Gastrocnemius medialis (tissue), 4 donors: ENCODE results near the gene CRYZ.
"Not testable (repeated sequence)": the region's sequence is repeated elsewhere in the genome, so short reads cannot be mapped to it uniquely, and the experiment has no call there.

ENCODE experiments used
- CTCF ChIP-seq, 5 experiments: fragments of 450-650 bp in 3 of 5; fragments of 200-600 bp in 2 of 5; sonication (generic) in 2 of 5; IDR thresholded peaks in 4 of 5; conservative IDR thresholded peaks in 1 of 5; 1 replicate in 4 of 5; 2 replicates in 1 of 5; pipeline ENCODE4 v1.5.1; 2016 to 2019; ENCODE audit warnings: antibody characterized with exemption in 5 of 5, mild to moderate bottlenecking in 3 of 5, moderate library complexity in 3 of 5
- POLR2A ChIP-seq, 2 donors: fragments of 450-650 bp; IDR thresholded peaks; one replicate each; pipeline ENCODE4 v1.6.1; 2017; ENCODE audit warnings: antibody characterized with exemption in 2 of 2, mild to moderate bottlenecking in 2 of 2, moderate library complexity in 2 of 2

GRCh38 chr1:74756650-74757049 lies 23.8 kb upstream of the CRYZ start:
- not testable (repeated sequence) for TF ChIP-seq POLR2A (IDR thresholded peaks at IDR 0.05); CTCF (IDR thresholded peaks at IDR 0.05 in 4 of 5, conservative IDR thresholded peaks at IDR 0.05 in 1 of 5)
